HG03378 (cell line): ENCODE measurements around the gene SNRNP70.
"Not testable (repeated sequence)": the region's sequence is repeated elsewhere in the genome, so short reads cannot be mapped to it uniquely, and the experiment has no call there.

Experiments
- ATAC-seq: cut with Tn5 transposase; IDR thresholded peaks from one replicate; pipeline ENCODE4 v1.9.1; 2021; ENCODE audit warnings: mild to moderate bottlenecking, moderate library complexity; ENCODE audit not compliant: unreplicated experiment

Gene SNRNP70, protein sequence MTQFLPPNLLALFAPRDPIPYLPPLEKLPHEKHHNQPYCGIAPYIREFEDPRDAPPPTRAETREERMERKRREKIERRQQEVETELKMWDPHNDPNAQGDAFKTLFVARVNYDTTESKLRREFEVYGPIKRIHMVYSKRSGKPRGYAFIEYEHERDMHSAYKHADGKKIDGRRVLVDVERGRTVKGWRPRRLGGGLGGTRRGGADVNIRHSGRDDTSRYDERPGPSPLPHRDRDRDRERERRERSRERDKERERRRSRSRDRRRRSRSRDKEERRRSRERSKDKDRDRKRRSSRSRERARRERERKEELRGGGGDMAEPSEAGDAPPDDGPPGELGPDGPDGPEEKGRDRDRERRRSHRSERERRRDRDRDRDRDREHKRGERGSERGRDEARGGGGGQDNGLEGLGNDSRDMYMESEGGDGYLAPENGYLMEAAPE

DNA sequence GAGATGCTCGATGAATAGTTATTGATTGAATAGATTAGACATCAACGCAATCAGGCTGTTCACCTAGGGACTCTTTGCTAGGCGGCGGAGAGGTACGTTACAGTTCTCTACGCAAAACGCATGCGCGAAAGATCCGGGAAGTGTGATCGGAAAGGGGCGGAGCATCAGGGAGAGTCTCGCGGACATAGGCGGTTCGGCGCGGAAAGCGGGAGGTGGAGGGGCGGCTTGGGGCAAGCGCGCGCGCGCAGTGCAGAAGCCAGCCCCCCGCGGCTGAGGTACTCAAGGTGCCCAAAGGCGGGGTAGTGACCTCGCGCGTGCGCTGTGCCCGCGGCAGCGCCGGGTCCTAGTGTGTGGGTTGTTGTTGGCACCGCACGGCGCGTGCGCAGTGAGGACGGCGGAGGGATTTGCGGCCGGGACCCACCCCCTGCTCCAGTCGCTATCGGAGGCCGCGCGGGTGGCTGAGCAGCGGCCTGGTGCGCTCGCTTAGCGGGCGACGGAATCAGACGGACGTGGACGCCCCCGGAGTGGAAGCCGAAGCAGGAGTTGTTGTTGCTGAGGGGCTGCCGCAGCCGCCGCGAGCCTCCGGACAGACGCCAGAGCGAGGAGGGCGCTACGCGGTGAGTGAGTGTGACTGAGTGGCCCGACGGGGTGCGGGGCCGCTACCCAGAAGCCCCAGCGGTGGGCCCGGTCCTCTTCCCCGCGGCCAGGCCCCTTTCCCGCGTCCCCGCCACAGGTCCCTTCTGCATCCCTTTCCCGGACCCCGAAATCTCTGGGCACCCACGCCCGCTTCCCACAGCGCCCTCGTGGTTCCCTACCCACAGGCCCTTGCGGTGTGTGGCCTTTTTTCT is at the start of gene SNRNP70:
Gene SNRNP70 (plus strand): TSS at position 432 of the 848 bp plus-strand sequence. CDS start 964 bp downstream, outside the sequence.
- peak; percentile 80 for ATAC-seq

DNA sequence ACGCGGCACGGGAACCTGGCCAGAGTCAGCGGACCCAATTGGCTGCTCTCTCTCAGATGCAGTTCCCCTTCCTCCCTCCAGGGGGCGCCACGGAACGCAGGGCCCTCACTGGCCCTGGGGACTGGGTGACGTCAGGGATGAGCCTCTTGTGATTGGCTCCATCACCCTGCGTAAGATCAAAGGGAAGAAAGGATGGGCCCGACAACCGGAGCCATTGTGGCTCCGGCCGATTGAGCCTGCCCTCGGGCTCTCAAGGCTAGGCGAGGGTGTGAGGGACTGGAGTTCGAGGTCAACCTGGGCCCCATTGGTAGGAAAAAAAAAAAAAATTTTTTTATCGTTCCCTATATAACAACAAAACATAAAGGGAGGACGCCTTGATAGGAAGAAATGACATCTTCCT is 48.4 kb upstream of the SNRNP70 start, which contains the start of gene CGB1:
Gene CGB1 (minus strand): TSS at position 81 of the 400 bp plus-strand sequence. CDS start 184 bp downstream, outside the sequence.
- not testable (repeated sequence) for ATAC-seq

- not testable (repeated sequence) for ATAC-seq
These were observed 47.1 kb upstream of the SNRNP70 start for GRCh38 chr19:49038111-49038510.

GRCh38 chr19:49038557-49039276 is 46.5 kb upstream of the SNRNP70 start:
- not testable (repeated sequence) for ATAC-seq

- ATAC-seq, result not testable (repeated sequence)
These were observed 45.5 kb upstream of the SNRNP70 start for GRCh38 chr19:49039736-49040135.

DNA sequence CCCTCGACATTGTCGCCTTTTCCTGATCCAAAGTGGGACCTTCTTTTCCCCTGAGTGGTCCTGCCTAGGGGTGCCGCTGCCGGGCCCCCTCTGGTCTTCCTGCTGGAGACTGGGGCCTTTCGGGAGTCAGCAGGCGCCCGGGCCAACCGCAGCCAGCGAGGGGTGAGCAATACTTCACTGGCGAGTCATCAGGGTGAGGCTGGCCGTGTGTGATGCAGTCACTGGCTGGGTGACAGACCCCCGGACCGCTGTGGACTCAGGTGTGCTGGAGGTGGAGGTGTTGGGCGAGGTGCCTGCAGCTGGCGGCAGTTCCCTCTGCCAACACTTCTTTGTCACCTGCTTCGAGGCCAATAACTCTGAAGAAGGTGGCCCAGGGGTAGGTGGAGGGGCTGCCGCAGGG is 43.1 kb upstream of the SNRNP70 start:
- no peak for ATAC-seq

- not testable (repeated sequence) for ATAC-seq
These were observed 42.6 kb upstream of the SNRNP70 start for GRCh38 chr19:49042666-49043065.

GRCh38 chr19:49043548-49043947 is 41.7 kb upstream of the SNRNP70 start, which contains the start of gene CGB5:
Gene CGB5 (plus strand): TSS chr19:49043848. CDS start chr19:49044210, 362 bp downstream.
- ATAC-seq, result not testable (repeated sequence)

DNA sequence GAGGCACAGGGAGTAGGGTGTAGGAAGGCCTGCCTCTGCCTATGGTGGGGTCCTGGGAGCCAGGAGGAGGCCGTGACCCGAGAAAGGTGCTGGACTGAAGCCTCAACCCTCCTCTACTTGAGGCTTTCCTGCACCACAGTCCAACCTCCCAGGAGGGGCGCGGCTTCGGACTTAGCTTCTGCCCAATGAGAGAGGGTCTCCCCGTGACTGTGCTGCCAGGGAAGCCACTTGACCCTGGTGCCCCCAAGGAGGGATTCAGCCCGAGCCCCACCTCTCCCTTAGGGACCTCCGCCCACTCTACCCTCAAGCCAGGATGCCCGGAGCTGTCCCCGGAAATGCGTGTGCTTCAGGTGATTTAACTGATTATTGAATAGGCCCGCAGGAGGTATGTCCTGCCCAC is 36.2 kb upstream of the SNRNP70 start, which contains the start of gene CGB8:
Gene CGB8 (minus strand): TSS at position 101 of the 400 bp plus-strand sequence. CDS start 372 bp downstream, outside the sequence.
- ATAC-seq, result not testable (repeated sequence)

DNA sequence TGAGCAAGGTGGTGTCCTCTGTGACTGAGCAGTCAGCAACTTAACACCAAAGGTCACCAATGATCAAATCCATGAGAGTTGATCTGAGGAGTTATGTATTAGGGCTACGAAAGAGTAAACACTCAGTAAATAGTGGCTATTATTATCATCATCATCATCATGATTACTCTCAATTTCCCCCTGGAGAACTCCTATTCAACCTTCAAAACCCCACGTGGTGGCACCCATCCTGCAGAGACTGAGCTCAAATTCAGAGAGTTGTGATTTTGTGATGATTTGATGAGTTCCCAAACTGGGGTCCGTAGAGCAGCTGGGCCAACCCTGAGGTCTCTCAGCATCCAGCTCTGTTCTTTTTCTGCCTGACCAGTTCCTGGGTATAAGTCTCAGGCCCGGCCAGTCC is 35.4 kb upstream of the SNRNP70 start:
- ATAC-seq, result not testable (repeated sequence)

GRCh38 chr19:49050376-49051033 is 34.7 kb upstream of the SNRNP70 start:
- not testable (repeated sequence) for ATAC-seq

- no peak for ATAC-seq
These were observed 28.9 kb upstream of the SNRNP70 start for GRCh38 chr19:49056101-49056901.

DNA sequence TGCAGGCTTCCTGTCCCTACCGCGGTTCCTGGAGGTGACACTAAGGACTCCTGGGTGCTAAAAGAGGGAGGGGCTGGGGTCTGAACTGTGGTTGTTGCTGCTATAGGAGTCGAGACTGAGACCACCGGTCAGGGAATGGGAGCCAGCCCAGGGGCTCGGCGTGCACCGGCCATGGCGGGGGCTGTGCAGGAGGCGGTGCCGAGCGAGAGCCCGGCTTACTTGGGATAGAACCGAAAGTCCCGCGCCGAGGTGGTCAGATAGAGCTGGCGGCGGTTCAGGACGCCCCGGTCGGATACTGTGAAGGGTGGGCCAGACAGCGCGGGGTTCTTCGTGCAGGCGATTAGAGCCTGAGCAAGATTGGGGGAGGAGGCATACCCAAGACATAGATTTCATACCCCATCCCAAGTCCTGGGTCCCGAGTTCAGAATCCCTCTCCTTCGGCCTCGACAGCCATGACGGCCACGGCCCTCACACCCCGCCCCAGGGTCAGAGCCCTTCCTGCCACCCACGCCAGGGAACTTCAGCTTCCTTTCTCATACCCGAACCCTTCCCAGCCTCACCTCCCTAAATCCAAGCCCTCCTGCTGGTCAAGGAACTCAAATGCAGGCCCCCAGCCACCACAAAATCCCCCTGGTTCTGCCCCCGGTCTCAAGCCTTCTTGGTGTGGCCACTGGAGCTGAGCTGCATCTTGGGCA is 28.2 kb upstream of the SNRNP70 start:
- ATAC-seq, result not testable (repeated sequence)

DNA sequence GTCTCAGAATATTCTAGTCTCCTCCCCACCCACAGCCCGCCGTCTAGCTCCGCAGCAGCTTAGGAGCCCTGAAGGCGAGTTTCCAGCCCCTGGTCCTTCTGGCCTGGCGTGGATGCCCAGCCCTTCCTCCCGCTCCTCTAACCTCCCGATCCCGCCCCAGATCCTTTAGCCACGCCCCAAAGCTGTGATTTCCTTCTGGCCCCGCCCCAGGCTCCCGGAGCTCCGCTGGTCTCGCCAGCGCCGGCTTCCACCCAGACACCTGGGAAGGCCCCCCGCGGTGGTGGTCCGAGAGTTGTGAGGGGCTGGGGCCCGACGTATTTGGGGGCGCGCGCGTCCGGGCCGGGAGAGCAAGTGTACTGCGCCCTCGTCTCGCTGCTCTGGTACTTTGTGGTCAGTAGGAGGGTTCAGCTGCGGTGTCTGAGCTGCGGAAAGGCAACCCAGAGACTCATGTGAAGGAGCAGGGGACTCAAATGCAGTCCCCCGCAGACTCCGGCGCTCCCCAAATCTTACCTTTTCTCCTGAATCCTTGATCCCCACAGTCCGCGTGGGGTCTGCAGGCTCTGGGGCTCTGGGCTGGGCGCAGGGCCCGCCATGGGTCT is 27.5 kb upstream of the SNRNP70 start, which contains the start of gene CGB7:
Gene CGB7 (minus strand): TSS at position 114 of the 599 bp plus-strand sequence. CDS start 2,374 bp downstream, outside the sequence.
- ATAC-seq, result no peak

- ATAC-seq, result no peak
These were observed 26.7 kb upstream of the SNRNP70 start for GRCh38 chr19:49058562-49058961.

- ATAC-seq, result no peak
These were observed 26.2 kb upstream of the SNRNP70 start for GRCh38 chr19:49059053-49059452.

GRCh38 chr19:49061000-49061399 is 24.3 kb upstream of the SNRNP70 start:
- ATAC-seq, result no peak

GRCh38 chr19:49061445-49061844 is 23.8 kb upstream of the SNRNP70 start:
- no peak for ATAC-seq
